AG04449 (cell line): ENCODE data around the gene MLN.
A peak's percentile ranks its signal among the peaks of the same experiment; 100 is the strongest.
"Not testable (repeated sequence)": the region's sequence is repeated elsewhere in the genome, so short reads cannot be mapped to it uniquely, and the experiment has no call there.

ENCODE experiments used
- CTCF ChIA-PET: fragments of 350-600 bp; formaldehyde crosslinking; extraction: SDS; loops from one replicate; lab custom pipeline; 2021; ENCODE audit warnings: antibody characterized with exemption; lab: Yijun Ruan, JAX
- POLR2A ChIA-PET: fragments of 400-600, 350-600 bp; formaldehyde crosslinking; extraction: SDS; loops from one replicate; lab custom pipeline; 2020; ENCODE audit warnings: antibody characterized with exemption, inconsistent platforms; lab: Yijun Ruan, JAX
- DNase-seq: peaks from one replicate; pipeline ENCODE4 v3.0.0-alpha.2; 2010; ENCODE audit warnings: low read depth, low spot score
- H3K4me3 ChIP-seq: 2 replicates; pipeline ENCODE4 v1.5.1; 2011; ENCODE audit warnings: low read depth, mild to moderate bottlenecking, control low read depth, low read length
- TF ChIP-seq, protein P1 (sequence below): IDR thresholded peaks from one replicate; pipeline ENCODE4 v1.5.1; 2011; ENCODE audit warnings: mild to moderate bottlenecking, moderate library complexity, low read length, control low read depth, inconsistent platforms; ENCODE audit not compliant: insufficient read depth; ENCODE audit errors: missing control alignments

MLN gene

DNA sequence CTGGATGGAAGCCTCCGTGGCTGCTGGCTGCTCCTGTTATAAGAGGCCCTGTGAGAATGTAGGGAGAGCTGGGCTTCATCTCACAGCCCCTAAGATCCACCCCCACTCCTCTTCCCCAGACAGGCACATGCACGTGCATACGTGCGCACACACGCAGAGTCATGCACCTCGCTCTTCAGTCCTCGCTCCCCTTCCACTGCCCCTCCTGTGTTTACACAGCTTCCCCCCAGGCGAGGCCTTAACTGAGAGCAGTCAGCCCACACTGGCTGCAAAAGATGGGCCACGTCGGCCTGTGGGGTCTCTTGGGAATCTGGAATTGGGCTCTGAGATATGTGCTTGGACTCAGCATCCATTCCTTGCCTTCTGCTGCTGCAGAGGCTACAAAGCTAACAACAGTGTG lies 35.2 kb upstream of the MLN start:
- H3K4me3 ChIP-seq = no peak overlapping the region
- CTCF ChIA-PET = interaction anchor here (0.6 to 2.5 kb wide), 10 partner anchors 8 to 325 kb away, joined by 3 to 13 read pairs (median 4); no protein-coding TSS in a partner anchor
- POLR2A ChIA-PET = interaction anchor here (0.7 kb wide), 1 partner anchor 37 kb away, joined by 3 read pairs; no protein-coding TSS in a partner anchor
- no peak for DNase-seq
- TF ChIP-seq, protein P1, sequence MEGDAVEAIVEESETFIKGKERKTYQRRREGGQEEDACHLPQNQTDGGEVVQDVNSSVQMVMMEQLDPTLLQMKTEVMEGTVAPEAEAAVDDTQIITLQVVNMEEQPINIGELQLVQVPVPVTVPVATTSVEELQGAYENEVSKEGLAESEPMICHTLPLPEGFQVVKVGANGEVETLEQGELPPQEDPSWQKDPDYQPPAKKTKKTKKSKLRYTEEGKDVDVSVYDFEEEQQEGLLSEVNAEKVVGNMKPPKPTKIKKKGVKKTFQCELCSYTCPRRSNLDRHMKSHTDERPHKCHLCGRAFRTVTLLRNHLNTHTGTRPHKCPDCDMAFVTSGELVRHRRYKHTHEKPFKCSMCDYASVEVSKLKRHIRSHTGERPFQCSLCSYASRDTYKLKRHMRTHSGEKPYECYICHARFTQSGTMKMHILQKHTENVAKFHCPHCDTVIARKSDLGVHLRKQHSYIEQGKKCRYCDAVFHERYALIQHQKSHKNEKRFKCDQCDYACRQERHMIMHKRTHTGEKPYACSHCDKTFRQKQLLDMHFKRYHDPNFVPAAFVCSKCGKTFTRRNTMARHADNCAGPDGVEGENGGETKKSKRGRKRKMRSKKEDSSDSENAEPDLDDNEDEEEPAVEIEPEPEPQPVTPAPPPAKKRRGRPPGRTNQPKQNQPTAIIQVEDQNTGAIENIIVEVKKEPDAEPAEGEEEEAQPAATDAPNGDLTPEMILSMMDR = no peak

DNA sequence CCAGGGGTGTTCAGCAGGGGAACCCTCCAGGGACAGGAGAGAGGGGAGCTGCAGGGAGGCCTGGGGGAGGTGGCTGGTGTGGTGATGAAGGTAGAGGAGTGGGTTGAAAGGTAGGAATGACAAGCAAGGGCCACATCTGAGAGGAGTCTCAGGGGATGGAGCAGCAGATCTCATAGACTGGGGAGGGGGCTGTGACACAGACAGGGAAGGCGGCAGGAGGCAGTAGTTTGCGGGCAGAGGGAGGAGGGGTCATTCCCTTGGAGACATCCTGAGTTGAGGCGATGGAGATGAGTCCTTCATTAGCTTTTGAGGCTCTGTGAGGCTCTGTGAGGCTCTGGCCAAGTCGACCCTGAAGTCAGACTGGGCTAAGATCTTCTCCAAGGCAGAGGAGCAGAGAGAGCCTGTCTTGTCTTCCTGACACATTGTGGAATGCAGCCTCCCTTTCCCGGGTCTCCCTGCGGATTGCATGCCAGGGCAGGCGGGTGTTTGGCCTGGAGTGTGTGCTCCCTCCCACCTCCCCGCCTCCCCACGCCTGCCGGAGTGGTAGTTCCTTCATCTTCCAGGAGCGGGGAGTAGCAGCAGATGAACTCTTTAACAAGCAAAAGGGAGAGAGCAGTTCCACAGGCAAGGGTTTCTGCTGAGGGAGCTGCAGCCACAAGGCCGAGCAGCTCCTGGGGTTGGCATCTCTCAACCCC lies 34.3 kb upstream of the MLN start:
- TF ChIP-seq, protein P1 = peak; percentile 22
- CTCF ChIA-PET = interaction anchor here (1.4 to 2.5 kb wide), 6 partner anchors 14 to 187 kb away, joined by 3 to 13 read pairs (median 5); no protein-coding TSS in a partner anchor
- POLR2A ChIA-PET = interaction anchor here (0.7 kb wide), 1 partner anchor 38 kb away, joined by 3 read pairs; no protein-coding TSS in a partner anchor
- DNase-seq = peak; percentile 36
- no peak overlapping the region for H3K4me3 ChIP-seq

DNA sequence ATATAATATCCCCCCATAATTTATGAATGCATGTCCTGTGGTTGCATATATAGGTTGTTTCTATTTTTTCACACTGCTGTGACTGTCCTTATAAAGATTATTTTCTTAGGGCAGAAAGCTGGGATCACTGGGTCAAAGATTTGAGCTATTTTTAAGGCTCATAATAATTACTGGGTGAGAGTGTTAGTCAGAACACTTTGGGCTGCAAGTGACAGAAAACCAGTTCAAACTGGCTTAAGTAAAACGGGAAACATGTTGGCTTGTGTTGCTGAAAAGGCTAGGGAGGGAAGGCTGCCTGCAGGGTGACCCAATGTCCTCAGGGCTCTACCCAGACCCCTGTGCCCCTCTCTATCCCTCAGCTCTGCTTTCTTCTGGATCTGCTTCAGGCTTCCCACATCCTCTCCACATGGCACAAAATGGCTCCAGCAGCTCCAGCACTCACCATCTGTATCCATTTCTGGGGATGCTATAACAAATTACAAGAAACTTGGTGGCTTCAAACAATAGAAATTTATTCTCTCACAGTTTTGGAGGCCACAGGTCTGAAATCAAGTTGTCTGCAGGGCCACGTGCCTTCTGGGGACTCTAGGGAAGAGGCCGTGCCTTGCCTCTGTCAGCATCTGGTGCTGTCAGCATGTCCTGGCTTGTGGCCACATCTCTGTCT lies 33.1 kb upstream of the MLN start:
- ChIA-PET CTCF (interaction anchor here (1.4 to 2.5 kb wide), 5 partner anchors 13 to 69 kb away, joined by 3 to 13 read pairs (median 6); no protein-coding TSS in a partner anchor), POLR2A (no interaction called here)
- no peak overlapping the region for H3K4me3 ChIP-seq

DNA sequence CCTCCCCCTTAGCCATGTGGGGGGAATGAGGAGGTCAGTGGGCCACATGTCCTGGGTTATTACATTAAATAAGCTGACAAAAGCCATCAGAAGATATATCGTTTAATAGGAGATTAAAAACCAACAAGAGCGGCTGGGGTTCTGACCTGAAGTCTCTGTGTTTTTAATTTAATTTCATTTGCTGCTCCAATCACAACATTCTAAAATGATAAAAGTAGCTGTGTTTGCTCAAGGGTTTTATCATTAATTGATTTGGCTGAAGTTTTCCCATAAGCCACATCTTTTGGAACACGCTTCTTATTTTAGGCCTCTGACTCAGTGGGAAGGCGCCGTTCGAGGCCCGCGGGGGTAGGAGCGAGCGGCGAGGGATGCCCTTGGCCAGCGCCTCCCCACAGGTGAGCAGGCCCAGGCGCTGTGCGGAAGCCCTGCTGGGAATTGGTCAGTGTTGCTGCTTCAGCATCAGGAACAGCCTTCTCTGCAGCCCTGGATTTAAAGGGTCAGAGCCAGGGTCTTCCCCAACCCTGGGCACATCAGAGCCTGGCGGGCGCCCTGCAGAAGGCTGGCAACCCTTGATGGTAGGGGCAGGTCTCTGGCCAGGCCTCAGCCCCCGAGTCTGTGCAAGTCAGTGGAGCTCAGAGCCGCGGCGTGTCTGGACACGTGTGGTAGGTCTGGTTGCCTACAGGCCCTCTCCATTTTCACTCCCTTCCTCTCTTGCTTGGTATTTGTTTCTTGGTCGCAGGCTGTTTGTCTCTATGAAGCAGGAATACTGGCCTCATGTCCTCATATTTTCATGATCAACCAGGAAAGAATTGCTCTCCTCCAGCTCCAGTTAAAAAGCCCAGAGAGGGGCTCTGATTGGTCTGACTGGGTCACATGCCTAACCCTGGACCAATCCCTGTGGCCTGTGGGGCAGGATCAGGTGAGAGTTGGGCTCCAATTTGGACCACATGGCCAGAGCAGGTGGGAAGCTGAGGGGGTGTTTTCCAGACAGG lies 30.9 kb upstream of the MLN start:
- ChIA-PET POLR2A (no interaction called here), CTCF (interaction anchor here (1.2 to 1.4 kb wide), 2 partner anchors 63 to 90 kb away, joined by 3 to 4 read pairs; no protein-coding TSS in a partner anchor)

More for the DNA sequence above, 33.1 kb upstream of the MLN start:
- DNase-seq = no peak
- TF ChIP-seq, protein P1 = no peak

DNA sequence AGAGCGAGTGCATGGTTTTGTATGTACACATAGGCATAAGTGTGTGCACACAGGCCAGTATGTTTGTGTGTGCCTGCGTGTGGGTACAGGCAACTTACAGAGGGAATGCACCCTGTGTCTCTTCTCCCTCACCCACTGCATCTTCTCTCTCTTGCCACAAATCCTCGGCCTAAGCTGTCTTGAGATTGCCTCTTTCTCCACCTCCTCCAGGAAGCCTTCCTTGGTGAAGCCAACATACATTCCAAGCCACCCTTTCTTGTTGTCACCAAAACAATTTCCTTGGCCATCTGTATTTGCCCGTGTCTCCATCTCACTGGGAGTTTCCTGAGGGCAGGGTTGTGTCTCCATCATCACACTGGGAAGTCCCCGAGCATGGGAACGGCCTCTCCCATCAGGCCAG lies 29.8 kb upstream of the MLN start:
- POLR2A ChIA-PET = no interaction called here
- TF ChIP-seq, protein P1 = no peak
- DNase-seq = no peak
- CTCF ChIA-PET = interaction anchor here (1.2 kb wide), 1 partner anchor 89 kb away, joined by 3 read pairs; no protein-coding TSS in a partner anchor
- no peak overlapping the region for H3K4me3 ChIP-seq

More for the DNA sequence above, 30.9 kb upstream of the MLN start:
- no peak for DNase-seq
- no peak overlapping the region for H3K4me3 ChIP-seq
- TF ChIP-seq, protein P1 = no peak

DNA sequence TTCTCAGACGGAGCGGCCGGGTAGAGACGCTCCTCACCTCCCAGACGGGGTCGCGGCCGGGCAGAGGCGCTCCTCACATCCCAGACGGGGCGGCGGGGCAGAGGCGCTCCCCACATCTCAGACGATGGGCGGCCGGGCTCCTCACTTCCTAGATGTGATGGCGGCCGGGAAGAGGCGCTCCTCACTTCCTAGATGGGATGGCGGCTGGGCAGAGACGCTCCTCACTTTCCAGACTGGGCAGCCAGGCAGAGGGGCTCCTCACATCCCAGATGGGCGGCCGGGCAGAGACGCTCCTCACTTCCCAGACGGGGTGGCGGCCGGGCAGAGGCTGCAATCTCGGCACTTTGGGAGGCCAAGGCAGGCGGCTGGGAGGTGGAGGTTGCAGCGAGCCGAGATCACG lies 29.0 kb upstream of the MLN start:
- CTCF ChIA-PET, H3K4me3 ChIP-seq, DNase-seq, POLR2A ChIA-PET: not testable (repeated sequence)

DNA sequence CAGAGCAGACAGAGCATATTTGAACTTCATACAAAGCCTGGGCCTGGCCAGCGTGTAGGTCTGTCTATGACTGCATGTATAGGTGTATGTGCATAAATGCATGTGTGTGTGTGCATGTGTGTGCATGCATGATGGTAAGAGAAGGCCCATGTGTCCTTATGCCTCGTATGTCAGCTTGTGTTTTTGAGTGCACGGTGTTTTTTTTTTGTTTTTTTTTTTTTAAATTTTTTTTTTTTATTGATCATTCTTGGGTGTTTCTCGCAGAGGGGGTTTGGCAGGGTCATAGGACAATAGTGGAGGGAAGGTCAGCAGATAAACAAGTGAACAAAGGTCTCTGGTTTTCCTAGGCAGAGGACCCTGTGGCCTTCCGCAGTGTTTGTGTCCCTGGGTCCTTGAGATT lies 27.9 kb upstream of the MLN start:
- POLR2A ChIA-PET, CTCF ChIA-PET, DNase-seq, H3K4me3 ChIP-seq: not testable (repeated sequence)
